Measurements from ENCODE around the gene PCSK5. TPM values are rescaled to one million over a fixed set of nuclear protein-coding genes. Genes with fewer than 3 reads are reported as not detected.

The PCSK5 gene
- total RNA-seq, 1 experiment from 2014 or later = 18.6 TPM

DNA sequence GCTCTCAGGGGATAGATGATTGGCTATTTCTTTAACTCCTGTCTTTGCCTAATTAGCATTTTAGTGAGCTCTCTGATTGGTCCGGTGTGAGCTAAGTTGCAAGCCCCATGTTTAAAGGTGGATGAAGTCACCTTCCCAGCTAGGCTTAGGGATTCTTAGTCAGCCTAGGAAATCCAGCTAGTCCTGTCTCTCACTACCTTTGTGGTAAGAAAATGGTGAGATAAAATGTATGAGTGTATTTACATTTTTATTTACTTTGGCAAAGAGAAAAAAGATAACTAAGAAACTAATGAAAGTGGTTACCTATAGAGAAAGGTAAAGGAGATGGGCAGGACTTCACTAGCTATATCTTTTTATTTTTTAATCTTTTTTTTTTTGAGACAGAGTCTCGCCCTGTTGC, 357.0 kb downstream of the PCSK5 start:
- no peak for DNase-seq
- no peaks in the 10 kb centered on the region for H3K27me3 ChIP-seq
- H3K36me3 ChIP-seq = no peaks in the 10 kb centered on the region
- H3K9me3 ChIP-seq (replicated peaks) = no peaks in the 10 kb centered on the region
- no peak overlapping the region for H3K27ac ChIP-seq
- no peaks in the 10 kb centered on the region for H3K4me1 ChIP-seq
- no peak overlapping the region for H3K4me3 ChIP-seq

DNA sequence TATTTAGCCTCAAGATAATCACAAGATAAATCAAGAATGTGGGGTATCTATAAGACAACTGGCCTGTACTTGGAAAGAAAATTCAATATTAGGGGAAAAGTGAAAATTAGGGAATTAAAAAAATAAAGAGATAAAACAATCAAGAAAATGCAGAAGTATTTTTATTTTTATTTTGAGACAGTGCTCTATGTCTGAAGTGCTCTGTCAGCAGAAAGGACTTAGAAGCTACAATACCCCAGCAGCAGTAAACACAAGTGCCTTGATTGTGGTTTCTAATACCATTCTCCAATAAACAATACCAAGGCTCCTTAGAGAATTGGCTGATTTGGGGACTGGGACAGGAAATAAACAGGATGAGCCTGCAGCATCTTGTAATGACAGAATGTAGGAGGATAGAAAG, 358.8 kb downstream of the PCSK5 start:
- H3K9me3 ChIP-seq (replicated peaks) = no peaks in the 10 kb centered on the region
- DNase-seq = no peak
- H3K4me3 ChIP-seq = no peak overlapping the region
- no peaks in the 10 kb centered on the region for H3K27me3 ChIP-seq
- H3K36me3 ChIP-seq = no peaks in the 10 kb centered on the region
- no peaks in the 10 kb centered on the region for H3K4me1 ChIP-seq
- no peak overlapping the region for H3K27ac ChIP-seq

DNA sequence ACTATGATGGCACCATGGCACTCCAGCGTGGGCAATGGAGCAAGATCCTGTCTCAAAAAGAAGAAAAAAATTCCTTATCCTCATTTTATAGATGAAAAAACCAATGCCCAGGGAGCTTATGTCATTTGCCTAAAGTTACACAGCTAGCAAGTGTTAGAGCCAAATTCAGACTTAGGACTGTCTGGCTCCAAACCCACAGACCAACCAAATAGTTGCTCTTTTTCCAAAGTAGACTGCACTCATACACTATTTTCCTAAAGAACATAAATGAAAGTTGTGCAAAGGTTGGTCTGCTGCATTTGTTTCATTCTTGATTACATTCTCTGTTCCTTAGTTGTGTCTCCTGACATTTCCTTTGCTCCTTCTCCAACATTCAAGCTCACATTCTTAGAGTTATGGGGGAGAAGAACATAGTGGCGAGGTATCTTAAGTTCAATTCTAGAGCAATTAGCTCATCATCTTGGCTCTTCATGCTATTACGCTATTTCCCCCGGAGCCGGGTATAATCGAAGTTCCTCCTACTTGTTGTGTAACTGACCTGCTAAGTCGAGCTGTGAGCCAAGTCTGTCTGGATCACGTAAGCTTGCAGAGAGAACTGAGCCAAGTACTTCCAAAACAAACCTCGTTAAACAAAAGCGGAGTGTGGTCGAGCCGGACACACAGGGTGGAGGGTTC, 365.4 kb downstream of the PCSK5 start:
- H3K27ac ChIP-seq = no peak overlapping the region
- H3K36me3 ChIP-seq = no peaks in the 10 kb centered on the region
- no peaks in the 10 kb centered on the region; the same call in 1 of the 2 replicates for H3K27me3 ChIP-seq
- H3K4me3 ChIP-seq = no peak overlapping the region
- DNase-seq = no peak
- H3K4me1 ChIP-seq = no peaks in the 10 kb centered on the region
- no peaks in the 10 kb centered on the region for H3K9me3 ChIP-seq (replicated peaks)

DNA sequence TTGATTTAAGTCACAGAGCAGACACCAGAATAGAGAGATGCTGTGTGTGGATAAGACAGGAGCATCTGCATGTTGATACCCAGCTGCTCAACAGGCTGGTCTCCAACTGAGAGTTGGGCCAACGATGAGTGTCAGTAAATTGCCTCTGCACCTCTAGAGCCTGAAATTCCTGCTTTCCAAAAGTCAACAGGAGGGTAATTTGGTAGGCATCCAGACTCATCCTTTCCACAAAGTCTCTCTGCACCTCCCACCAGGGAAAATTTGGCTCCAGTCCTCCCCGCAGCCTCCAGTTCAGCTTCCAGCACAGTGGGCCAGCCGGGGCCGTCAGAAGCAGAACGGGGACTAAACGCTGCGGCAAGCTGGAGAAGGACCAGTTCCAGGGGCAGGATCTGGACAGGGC, 366.8 kb downstream of the PCSK5 start:
- no peak for DNase-seq
- H3K36me3 ChIP-seq = no peaks in the 10 kb centered on the region
- H3K9me3 ChIP-seq (replicated peaks) = no peaks in the 10 kb centered on the region
- no peaks in the 10 kb centered on the region; the same call in 1 of the 2 replicates for H3K27me3 ChIP-seq
- no peaks in the 10 kb centered on the region for H3K4me1 ChIP-seq
- H3K27ac ChIP-seq = no peak overlapping the region
- no peak overlapping the region for H3K4me3 ChIP-seq

DNA sequence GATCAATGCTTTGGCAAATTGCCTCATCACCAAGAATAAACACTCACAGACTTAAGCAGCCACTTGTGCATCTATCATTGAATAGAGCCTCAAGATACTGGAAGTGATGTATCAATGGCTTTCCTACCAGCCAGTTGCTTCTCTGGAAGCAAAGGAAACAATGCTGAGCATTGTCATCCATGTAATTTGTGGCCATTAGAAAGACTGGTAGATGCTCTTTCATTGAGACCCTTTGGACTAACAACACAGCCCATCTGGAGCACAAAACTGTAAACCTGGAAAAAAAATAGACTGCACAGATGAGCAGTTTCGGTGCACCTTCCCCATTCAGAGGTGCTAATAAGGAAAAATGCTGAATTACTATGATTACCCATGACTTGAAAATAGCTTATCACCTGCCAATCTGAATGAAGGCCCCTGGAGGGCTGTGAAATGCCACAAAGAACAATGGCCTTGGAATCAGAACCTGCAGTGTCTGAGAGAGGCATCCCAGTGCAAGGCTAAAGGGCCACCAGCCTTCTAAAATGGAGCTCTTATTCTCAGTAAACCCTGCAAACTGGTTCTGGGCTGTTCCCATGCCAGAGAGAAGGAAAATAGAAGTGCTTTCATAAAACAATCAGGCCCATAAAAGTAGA, 376.3 kb downstream of the PCSK5 start:
- H3K9me3 ChIP-seq (replicated peaks) = peaks cover 5% of the 10 kb centered on the region; the same call in 1 of the 2 replicates
- H3K36me3 ChIP-seq = no peaks in the 10 kb centered on the region
- DNase-seq = no peak
- H3K27me3 ChIP-seq = no peaks in the 10 kb centered on the region
- no peak overlapping the region for H3K27ac ChIP-seq
- no peak overlapping the region for H3K4me3 ChIP-seq
- H3K4me1 ChIP-seq = no peaks in the 10 kb centered on the region

DNA sequence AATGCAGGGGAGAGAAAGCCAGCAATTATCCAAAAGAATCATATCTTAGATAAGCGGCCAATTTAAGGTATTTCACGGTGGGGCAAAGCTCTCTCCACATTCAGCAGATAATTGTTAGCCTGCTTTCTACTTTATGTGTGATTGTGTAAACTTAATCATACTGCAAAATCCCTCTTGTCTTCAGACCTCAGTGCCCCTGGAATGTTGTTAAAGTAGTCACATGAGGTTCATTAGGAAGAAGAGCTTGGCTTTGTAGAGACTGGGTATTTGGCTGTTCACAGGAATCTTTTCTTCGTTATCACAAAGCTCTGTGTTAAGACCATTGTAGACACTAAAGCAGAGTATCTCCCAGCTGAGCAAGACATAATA, 376.8 kb downstream of the PCSK5 start:
- no peak overlapping the region for H3K4me3 ChIP-seq
- DNase-seq = no peak
- peaks cover 5% of the 10 kb centered on the region; the same call in 1 of the 2 replicates for H3K9me3 ChIP-seq (replicated peaks)
- no peaks in the 10 kb centered on the region for H3K27me3 ChIP-seq
- H3K27ac ChIP-seq = no peak overlapping the region
- no peaks in the 10 kb centered on the region for H3K36me3 ChIP-seq
- no peaks in the 10 kb centered on the region for H3K4me1 ChIP-seq

DNA sequence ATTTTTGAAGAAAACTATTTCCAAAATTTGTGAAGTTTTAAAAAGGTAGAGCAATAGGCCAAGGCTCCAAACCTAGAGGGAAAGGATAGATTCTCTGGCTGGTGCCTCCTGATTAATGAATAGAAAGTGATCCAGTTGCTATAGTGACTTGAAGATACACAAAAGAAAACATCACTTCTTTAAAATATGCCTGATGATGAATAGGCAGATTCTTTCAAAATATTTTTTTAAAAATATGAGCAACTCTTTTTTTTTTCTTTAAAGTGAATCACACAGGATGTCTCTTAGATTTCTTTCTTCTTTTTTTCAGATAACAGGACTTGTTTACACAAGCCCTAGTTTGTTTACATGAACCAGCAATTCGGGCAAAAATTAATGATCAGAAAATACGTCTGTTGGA, 379.3 kb downstream of the PCSK5 start:
- Histone ChIP-seq H3K4me1 (no peaks in the 10 kb centered on the region), H3K9me3 (replicated peaks) (peaks cover 2% of the 10 kb centered on the region; the same call in 1 of the 2 replicates), H3K27ac (no peak overlapping the region), H3K4me3 (no peak overlapping the region), H3K27me3 (no peaks in the 10 kb centered on the region), H3K36me3 (no peaks in the 10 kb centered on the region)
- DNase-seq = no peak

DNA sequence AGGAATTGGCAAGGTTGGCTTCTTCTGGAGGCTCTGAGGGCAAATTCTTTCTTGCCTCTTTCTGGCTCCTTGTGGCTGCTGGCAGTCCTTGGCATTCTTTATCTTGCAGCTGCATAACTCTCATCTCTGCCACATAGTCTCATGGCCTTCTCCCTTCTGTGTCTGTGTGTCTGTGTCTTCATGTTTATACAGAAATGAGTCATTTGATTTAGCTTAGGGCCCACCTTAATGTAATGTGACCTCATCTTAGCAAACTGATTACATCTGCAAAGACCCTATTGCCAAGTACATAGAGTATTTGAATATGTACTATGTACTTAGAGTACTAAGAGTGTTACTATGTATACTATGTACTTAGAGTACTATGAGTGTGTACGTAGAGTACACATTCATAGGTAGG, 381.3 kb downstream of the PCSK5 start:
- no peak for DNase-seq
- Histone ChIP-seq H3K4me1 (no peaks in the 10 kb centered on the region), H3K9me3 (replicated peaks) (no peaks in the 10 kb centered on the region), H3K36me3 (no peaks in the 10 kb centered on the region), H3K27me3 (no peaks in the 10 kb centered on the region), H3K4me3 (no peak overlapping the region), H3K27ac (no peak overlapping the region)

DNA sequence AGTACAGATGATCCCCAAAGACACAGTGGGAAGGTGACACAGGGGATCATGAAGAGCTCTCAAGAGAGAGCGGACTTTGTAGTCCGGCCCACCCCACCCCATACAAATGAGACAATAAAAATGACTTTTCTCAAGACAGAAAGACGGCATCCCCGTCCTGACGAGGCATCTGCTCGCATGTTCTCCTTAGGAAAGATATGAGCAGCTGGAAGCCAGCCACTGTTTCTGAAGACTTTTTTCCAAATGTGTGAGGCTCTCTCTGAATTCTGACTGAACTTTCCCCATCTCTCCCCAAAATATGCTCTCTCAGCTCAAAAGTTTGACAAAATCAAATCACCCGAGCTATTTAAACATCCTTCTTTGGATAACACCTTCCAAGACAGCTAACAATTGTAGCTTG, 398.6 kb downstream of the PCSK5 start:
- H3K4me1 ChIP-seq = no peaks in the 10 kb centered on the region
- H3K27ac ChIP-seq = no peak overlapping the region
- H3K27me3 ChIP-seq = peaks cover 12% of the 10 kb centered on the region
- no peaks in the 10 kb centered on the region for H3K36me3 ChIP-seq
- H3K4me3 ChIP-seq = no peak overlapping the region
- DNase-seq = no peak
- H3K9me3 ChIP-seq (replicated peaks) = no peaks in the 10 kb centered on the region; the same call in none of the 2 replicates

DNA sequence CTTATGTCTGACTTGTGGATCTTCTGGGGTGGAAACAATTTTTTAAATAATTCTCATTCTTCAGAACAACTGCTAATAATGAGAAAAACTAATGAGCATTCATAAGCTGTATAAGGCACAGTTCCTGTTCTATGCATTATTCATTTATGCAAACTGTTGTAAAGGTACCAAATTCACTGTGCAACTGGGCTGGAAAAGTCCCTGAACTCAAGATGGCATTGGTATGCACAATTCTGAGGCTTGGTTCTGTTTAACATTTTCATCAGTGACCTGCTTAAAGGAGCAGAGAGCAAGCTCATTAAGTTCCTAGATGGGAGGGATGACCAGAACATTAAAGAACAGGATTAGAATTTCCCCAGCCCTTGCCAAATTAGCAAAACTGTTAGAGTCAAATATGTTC, 399.2 kb downstream of the PCSK5 start:
- Histone ChIP-seq H3K9me3 (replicated peaks) (no peaks in the 10 kb centered on the region; the same call in none of the 2 replicates), H3K36me3 (no peaks in the 10 kb centered on the region), H3K4me1 (no peaks in the 10 kb centered on the region), H3K27me3 (peaks cover 12% of the 10 kb centered on the region), H3K27ac (no peak overlapping the region), H3K4me3 (no peak overlapping the region)
- DNase-seq = no peak

DNA sequence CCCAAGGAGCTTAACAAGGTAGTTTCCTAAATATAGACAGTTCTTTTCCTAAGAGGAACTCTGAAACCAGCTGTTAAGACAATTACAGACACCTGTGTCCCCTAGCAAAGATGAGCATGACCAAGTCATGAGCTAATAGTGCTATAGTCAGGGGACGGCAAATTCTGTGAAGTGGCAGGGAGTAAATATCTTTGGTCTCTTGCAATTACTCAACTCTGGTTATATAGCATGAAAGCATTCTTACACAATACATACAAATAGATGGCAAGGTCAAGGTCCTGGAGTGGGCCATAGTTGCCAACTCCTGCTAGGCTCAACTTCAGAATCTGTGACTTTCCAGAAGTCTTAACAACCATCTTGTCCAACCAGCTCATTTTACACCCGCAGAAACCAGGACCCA, 400.1 kb downstream of the PCSK5 start:
- no peak for DNase-seq
- no peaks in the 10 kb centered on the region for H3K4me1 ChIP-seq
- H3K9me3 ChIP-seq (replicated peaks) = no peaks in the 10 kb centered on the region; the same call in none of the 2 replicates
- no peak overlapping the region for H3K27ac ChIP-seq
- peaks cover 12% of the 10 kb centered on the region for H3K27me3 ChIP-seq
- H3K4me3 ChIP-seq = no peak overlapping the region
- no peaks in the 10 kb centered on the region for H3K36me3 ChIP-seq

DNA sequence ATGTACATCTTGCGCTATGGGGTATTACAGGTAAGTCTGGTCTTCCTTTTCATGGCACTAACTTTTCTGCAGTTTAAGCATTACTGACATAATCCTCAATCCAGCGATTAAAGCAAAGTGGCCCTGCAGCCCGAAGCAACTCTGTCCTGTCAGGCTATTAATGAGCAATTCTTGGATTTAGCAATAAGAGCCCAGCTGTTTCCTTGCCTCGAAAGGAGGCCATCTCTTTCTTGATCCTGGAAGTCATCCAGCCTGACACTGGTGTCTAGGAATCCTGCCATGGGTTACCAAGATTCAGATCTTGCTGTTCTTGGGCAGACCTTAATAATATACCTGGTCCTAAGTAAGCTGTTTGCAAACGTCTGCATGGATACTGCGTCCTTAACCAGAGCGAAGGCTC, 401.8 kb downstream of the PCSK5 start:
- peaks cover 12% of the 10 kb centered on the region for H3K27me3 ChIP-seq
- no peak for DNase-seq
- no peaks in the 10 kb centered on the region; the same call in none of the 2 replicates for H3K9me3 ChIP-seq (replicated peaks)
- H3K4me3 ChIP-seq = no peak overlapping the region
- no peaks in the 10 kb centered on the region for H3K36me3 ChIP-seq
- no peak overlapping the region for H3K27ac ChIP-seq
- H3K4me1 ChIP-seq = peaks cover 12% of the 10 kb centered on the region

DNA sequence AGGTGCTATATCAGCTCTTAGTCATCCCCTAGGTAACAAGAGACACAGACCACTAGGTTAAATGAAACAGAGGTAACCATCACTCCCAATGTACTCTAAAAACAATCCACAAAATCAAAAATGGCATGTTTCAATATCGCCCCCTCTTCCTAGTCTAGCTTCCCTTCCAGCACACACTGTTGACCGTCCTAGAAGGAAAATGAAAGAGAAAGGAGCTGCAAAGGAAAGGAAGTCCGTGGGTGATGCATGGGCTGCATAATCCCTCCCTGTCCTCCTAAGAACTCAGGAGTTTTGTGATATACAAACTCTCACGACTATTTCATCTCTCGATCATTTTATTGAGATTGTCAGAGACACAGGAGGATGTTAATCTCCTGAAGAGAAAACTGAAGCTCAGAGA, 402.2 kb downstream of the PCSK5 start:
- no peak for DNase-seq
- Histone ChIP-seq H3K9me3 (replicated peaks) (no peaks in the 10 kb centered on the region; the same call in none of the 2 replicates), H3K4me1 (peaks cover 12% of the 10 kb centered on the region), H3K4me3 (no peak overlapping the region), H3K27me3 (peaks cover 12% of the 10 kb centered on the region), H3K27ac (no peak overlapping the region), H3K36me3 (no peaks in the 10 kb centered on the region)

DNA sequence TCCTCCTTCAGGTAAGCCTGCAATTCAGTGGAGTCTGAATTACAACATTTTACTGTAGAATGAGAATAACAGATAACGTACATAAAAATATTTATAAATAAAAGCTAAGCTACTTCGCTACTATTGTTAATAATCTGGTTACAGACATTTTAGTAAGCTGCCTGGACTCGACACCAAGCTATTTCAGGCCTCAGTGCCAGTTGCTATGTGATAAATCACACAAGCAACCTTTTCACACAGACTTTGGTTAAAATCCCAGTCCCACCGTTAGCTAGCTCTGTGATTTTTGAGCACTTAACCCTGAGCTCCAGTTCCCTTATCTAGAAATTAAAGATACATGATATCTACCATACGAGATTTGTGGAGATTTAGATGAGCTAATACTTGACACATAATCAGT, 403.8 kb downstream of the PCSK5 start:
- no peak for DNase-seq
- Histone ChIP-seq H3K9me3 (replicated peaks) (no peaks in the 10 kb centered on the region; the same call in none of the 2 replicates), H3K27me3 (peaks cover 3% of the 10 kb centered on the region; the same call in 1 of the 2 replicates), H3K36me3 (no peaks in the 10 kb centered on the region), H3K4me3 (no peak overlapping the region), H3K4me1 (peaks cover 12% of the 10 kb centered on the region), H3K27ac (no peak overlapping the region)

DNA sequence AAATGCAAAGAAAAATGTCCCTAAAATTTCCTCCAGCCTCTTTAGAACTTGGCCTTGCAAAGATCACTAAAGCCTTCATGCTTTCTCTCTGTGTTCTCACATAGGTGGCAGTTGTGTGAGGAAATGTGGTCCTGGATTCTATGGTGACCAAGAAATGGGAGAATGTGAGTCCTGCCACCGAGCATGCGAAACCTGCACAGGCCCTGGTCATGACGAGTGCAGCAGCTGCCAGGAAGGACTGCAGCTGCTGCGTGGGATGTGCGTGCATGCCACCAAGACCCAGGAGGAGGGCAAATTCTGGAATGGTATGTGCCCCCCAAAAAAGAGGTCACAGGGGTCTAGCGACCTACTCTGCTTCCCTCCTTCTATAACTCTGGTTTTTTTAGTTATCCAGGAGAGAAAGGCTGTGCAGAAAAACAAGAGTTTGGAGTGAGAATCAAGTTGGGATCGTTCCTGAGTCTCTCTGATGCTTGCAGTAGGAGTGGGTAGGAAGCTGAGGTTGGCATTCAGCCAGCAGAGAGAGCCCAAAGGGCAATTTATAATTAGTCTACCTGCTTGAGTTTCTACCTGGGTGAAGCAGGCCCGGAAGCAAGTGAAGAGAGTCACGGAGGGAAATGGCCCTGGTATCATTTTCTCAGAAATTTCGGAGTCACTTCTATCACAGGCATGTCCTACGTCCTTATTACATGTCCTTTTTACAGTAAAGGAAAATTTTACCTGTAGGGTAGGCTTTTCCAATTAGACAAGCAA, 406.3 kb downstream of the PCSK5 start:
- H3K27ac ChIP-seq = no peak overlapping the region
- H3K36me3 ChIP-seq = no peaks in the 10 kb centered on the region
- H3K4me1 ChIP-seq = peaks cover 12% of the 10 kb centered on the region
- peak; percentile 42 to 59 for DNase-seq
- no peaks in the 10 kb centered on the region for H3K9me3 ChIP-seq (replicated peaks)
- H3K4me3 ChIP-seq = no peak overlapping the region
- no peaks in the 10 kb centered on the region for H3K27me3 ChIP-seq

Data from SJCRH30 (cell line).